ENCODE measurements around the gene PER3.

Gene PER3

DNA sequence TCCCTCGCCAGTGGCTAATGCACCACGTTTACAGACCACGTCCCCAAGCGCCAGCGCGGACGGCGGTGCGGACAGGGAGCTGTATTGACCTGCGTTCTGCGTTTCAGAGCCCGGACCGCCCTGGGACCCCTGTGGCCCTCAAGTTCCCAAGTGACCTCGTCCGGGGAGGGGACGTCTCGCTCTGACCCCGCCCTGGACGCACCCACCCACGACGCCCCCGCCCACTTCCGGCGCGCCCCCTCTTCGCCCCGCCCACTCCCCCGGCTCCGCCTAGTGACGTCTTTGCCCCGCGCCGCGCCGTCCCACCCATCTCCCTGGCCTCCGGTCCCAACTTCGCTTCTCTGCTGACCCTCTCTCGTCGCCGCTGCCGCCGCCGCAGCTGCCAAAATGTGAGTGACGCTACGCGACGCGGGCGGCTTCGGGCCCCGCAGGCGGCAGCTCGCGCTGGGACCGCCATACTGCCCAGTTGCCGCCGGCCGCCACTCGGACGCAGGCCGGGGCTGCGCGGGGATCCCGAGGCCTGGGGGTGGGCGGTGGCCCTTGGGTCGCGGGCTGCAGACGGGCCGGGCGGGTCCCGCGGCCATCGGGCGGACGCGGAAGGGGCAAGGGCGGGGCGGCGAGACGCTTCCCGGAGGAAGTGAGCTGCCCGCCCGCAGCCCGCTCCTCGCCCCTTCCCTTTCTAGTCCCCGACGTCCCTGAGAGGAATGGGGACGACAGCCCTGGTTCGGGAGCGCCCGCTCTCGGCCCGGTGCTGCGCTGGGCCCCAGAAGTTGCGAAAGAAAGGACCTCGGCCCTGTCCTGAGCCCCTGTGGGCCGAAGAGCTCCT is 12.9 kb upstream of the PER3 start, which contains the start of gene VAMP3 (continued):
- TF ChIP-seq ZNF449 (tag by site-specific recombination; IDR thresholded peaks at IDR 0.05) (no peak), ZFP37 (tag by site-specific recombination; IDR thresholded peaks at IDR 0.05) (no peak), IKZF3 (tag by site-specific recombination; IDR thresholded peaks at IDR 0.05) (no peak), FEZF1 (tag by site-specific recombination; IDR thresholded peaks at IDR 0.05) (no peak), ZNF785 (tag by site-specific recombination; IDR thresholded peaks at IDR 0.05) (no peak), ZBTB8A (tag by site-specific recombination; IDR thresholded peaks at IDR 0.05) (no peak), ZBTB17 (tag by site-specific recombination; IDR thresholded peaks at IDR 0.05) (no peak), PBX3 (CRISPR knock-in tag; IDR thresholded peaks at IDR 0.05) (peak; percentile 77), ZSCAN30 (tag by site-specific recombination; IDR thresholded peaks at IDR 0.05) (0 out of 2 replicates have a peak, but pooled peaks have one; percentile 62), WT1 (tag by site-specific recombination; IDR thresholded peaks at IDR 0.05) (0 out of 2 replicates have a peak, but pooled peaks have one; percentile 10), ZNF837 (tag by site-specific recombination; IDR thresholded peaks at IDR 0.05) (no peak), ZNF2 (tag by site-specific recombination; IDR thresholded peaks at IDR 0.05) (no peak), ZNF184 (tag by site-specific recombination; IDR thresholded peaks at IDR 0.05) (no peak), ZNF660 (tag by site-specific recombination; IDR thresholded peaks at IDR 0.05) (0 out of 2 replicates have a peak, but pooled peaks have one; percentile 52), ZNF114 (tag by site-specific recombination; IDR thresholded peaks at IDR 0.05) (no peak), GLI2 (tag by site-specific recombination; IDR thresholded peaks at IDR 0.05; ENCODE audit: borderline replicate concordance, low read depth) (no peak), ZNF426 (tag by site-specific recombination; IDR thresholded peaks at IDR 0.05) (peak; percentile 5; the same call in 1 of the 2 replicates), ZNF202 (tag by site-specific recombination; IDR thresholded peaks at IDR 0.05; ENCODE audit: borderline replicate concordance) (no peak), ZBTB7A (tag by site-specific recombination; IDR thresholded peaks at IDR 0.05; ENCODE audit: low read depth) (0 out of 2 replicates have a peak, but pooled peaks have one; percentile 66), ZNF585B (tag by site-specific recombination; IDR thresholded peaks at IDR 0.05) (no peak; the same call in 1 of the 2 replicates), ZNF433 (tag by site-specific recombination; IDR thresholded peaks at IDR 0.05; ENCODE audit: low read depth) (no peak), KLF17 (tag by site-specific recombination; IDR thresholded peaks at IDR 0.05) (0 out of 2 replicates have a peak, but pooled peaks have one; percentile 37), ZNF560 (tag by site-specific recombination; IDR thresholded peaks at IDR 0.05; ENCODE audit: borderline replicate concordance) (no peak), ZNF624 (tag by site-specific recombination; IDR thresholded peaks at IDR 0.05) (no peak), OSR2 (tag by site-specific recombination; IDR thresholded peaks at IDR 0.05) (no peak)
- TF ChIP-seq, protein P1, sequence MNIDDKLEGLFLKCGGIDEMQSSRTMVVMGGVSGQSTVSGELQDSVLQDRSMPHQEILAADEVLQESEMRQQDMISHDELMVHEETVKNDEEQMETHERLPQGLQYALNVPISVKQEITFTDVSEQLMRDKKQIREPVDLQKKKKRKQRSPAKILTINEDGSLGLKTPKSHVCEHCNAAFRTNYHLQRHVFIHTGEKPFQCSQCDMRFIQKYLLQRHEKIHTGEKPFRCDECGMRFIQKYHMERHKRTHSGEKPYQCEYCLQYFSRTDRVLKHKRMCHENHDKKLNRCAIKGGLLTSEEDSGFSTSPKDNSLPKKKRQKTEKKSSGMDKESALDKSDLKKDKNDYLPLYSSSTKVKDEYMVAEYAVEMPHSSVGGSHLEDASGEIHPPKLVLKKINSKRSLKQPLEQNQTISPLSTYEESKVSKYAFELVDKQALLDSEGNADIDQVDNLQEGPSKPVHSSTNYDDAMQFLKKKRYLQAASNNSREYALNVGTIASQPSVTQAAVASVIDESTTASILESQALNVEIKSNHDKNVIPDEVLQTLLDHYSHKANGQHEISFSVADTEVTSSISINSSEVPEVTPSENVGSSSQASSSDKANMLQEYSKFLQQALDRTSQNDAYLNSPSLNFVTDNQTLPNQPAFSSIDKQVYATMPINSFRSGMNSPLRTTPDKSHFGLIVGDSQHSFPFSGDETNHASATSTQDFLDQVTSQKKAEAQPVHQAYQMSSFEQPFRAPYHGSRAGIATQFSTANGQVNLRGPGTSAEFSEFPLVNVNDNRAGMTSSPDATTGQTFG (tag by site-specific recombination; IDR thresholded peaks at IDR 0.05; ENCODE audit: borderline replicate concordance): no peak
- TF ChIP-seq, protein P2, sequence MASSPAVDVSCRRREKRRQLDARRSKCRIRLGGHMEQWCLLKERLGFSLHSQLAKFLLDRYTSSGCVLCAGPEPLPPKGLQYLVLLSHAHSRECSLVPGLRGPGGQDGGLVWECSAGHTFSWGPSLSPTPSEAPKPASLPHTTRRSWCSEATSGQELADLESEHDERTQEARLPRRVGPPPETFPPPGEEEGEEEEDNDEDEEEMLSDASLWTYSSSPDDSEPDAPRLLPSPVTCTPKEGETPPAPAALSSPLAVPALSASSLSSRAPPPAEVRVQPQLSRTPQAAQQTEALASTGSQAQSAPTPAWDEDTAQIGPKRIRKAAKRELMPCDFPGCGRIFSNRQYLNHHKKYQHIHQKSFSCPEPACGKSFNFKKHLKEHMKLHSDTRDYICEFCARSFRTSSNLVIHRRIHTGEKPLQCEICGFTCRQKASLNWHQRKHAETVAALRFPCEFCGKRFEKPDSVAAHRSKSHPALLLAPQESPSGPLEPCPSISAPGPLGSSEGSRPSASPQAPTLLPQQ (tag by site-specific recombination; IDR thresholded peaks at IDR 0.05): peak; percentile 9; the same call in 1 of the 2 replicates
- TF ChIP-seq, protein P3, sequence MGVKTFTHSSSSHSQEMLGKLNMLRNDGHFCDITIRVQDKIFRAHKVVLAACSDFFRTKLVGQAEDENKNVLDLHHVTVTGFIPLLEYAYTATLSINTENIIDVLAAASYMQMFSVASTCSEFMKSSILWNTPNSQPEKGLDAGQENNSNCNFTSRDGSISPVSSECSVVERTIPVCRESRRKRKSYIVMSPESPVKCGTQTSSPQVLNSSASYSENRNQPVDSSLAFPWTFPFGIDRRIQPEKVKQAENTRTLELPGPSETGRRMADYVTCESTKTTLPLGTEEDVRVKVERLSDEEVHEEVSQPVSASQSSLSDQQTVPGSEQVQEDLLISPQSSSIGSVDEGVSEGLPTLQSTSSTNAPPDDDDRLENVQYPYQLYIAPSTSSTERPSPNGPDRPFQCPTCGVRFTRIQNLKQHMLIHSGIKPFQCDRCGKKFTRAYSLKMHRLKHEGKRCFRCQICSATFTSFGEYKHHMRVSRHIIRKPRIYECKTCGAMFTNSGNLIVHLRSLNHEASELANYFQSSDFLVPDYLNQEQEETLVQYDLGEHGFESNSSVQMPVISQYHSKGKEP (tag by site-specific recombination; IDR thresholded peaks at IDR 0.05): no peak
- TF ChIP-seq, protein P4, sequence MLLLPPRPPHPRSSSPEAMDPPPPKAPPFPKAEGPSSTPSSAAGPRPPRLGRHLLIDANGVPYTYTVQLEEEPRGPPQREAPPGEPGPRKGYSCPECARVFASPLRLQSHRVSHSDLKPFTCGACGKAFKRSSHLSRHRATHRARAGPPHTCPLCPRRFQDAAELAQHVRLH (tag by site-specific recombination; IDR thresholded peaks at IDR 0.05): no peak

Measured in HEK293 (cell line).